Retinal pigment epithelial cell (primary cell): Measurements from ENCODE around the gene CDH16.

ENCODE experiments used
- DNase-seq: peaks from one replicate; pipeline ENCODE4 v3.0.0-alpha.2; 2010; ENCODE audit warnings: low read depth
- H3K4me3 ChIP-seq: 2 replicates; pipeline ENCODE4 v1.5.1; 2011; ENCODE audit warnings: mild to moderate bottlenecking, low read length, control low read depth, moderate library complexity
- CTCF ChIP-seq: conservative IDR thresholded peaks from 2 replicates; pipeline ENCODE4 v1.5.1; 2011; ENCODE audit warnings: low read depth, low read length, control low read depth, inconsistent platforms

Gene CDH16

GRCh38 chr16:66914541-66914940, 4.1 kb downstream of the CDH16 start:
- H3K4me3 ChIP-seq, result no peak overlapping the region
- TF ChIP-seq CTCF, result no peak
- no peak for DNase-seq

- TF ChIP-seq CTCF, result no peak
- DNase-seq, result no peak
- no peak overlapping the region for H3K4me3 ChIP-seq
Measured at GRCh38 chr16:66913711-66914110, 5.0 kb downstream of the CDH16 start.

- no peak overlapping the region for H3K4me3 ChIP-seq
- TF ChIP-seq CTCF, result no peak
- DNase-seq, result no peak
Measured at GRCh38 chr16:66913081-66913480, 5.6 kb downstream of the CDH16 start.

- DNase-seq, result no peak
- no peak overlapping the region for H3K4me3 ChIP-seq
- no peak for TF ChIP-seq CTCF
Measured at GRCh38 chr16:66911801-66912200, 6.9 kb downstream of the CDH16 start.

GRCh38 chr16:66911112-66911511, 7.6 kb downstream of the CDH16 start:
- no peak for TF ChIP-seq CTCF
- DNase-seq, result no peak
- no peak overlapping the region for H3K4me3 ChIP-seq

- no peak for TF ChIP-seq CTCF
- H3K4me3 ChIP-seq, result no peak overlapping the region
- DNase-seq, result no peak
Measured at GRCh38 chr16:66910175-66910940, 8.3 kb downstream of the CDH16 start.

- TF ChIP-seq CTCF, result no peak
- no peak for DNase-seq
- H3K4me3 ChIP-seq, result no peak overlapping the region
Measured at GRCh38 chr16:66908762-66909559, 9.7 kb downstream of the CDH16 start.
